ENCODE data around the gene CALN1. TPM values are rescaled to one million over a fixed set of nuclear protein-coding genes. Genes with fewer than 3 reads are reported as not detected.

Gene CALN1
- polyA plus RNA-seq, 3 donors: under 0.01 TPM; not detected in 2

DNA sequence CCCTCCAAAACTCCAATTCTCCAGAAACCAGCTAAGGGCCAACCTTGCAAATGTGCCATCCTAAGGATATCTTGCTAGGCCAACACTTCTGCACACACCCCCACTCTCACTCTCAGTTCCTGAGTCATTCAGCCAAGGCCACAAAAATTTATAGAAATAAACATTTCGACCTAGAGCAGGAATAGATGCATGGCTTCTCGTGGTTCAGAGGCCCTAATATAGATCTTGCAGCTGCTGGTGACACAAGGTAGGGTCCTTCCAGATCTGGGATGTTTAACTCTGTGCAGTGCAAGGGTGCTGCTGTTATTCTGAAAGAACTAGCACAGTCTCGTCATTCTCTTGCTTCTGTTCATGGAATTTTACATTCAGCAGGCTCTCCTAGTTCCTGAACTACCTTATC, 369.3 kb downstream of the CALN1 start:
- H4K20me1 ChIP-seq (ENCODE audit: insufficient read depth, low read length): no peaks in the 10 kb centered on the region
- no peaks in the 10 kb centered on the region for H3K4me1 ChIP-seq (ENCODE audit: control insufficient read depth in 1 of 2, insufficient read depth in 2 of 2, low read length in 2 of 2)
- Mint-ChIP-seq H3K27ac (peak overlapping the region in 1 of 7 donors; percentile 75), H3K36me3 (no peaks in the 10 kb centered on the region), H3K4me3 (no peak overlapping the region), H3K27me3 (ENCODE audit: low read depth in 3 of 3) (peaks cover 0 to 1% (median 0%) of the 10 kb centered on the region in 3 donors), H3K9me3 (peaks cover 0 to 12% (median 6%) of the 10 kb centered on the region in 7 donors), H3K4me1 (peaks cover 3% of the 10 kb centered on the region)
- no peak overlapping the region for H3K4me2 ChIP-seq (replicated peaks; ENCODE audit: extremely low read depth, low read length, poor library complexity, severe bottlenecking)
- no peaks in the 10 kb centered on the region for H3K36me3 ChIP-seq (replicated peaks in 1 of 2; ENCODE audit: control insufficient read depth in 1 of 2, insufficient read depth in 2 of 2, low read length in 2 of 2)
- no peak for DNase-seq
- H2AFZ ChIP-seq (ENCODE audit: insufficient read depth, low read depth, low read length, poor library complexity, severe bottlenecking): no peak overlapping the region
- H3K4me3 ChIP-seq (replicated peaks in 1 of 3; ENCODE audit: low read depth in 2 of 3, low read length in 3 of 3): no peak overlapping the region
- no peak overlapping the region for H3K9ac ChIP-seq (ENCODE audit: insufficient read depth, low read length, poor library complexity, severe bottlenecking)
- H3K27ac ChIP-seq (ENCODE audit: low read depth in 1 of 2, low read length in 2 of 2): no peak overlapping the region
- H3K79me2 ChIP-seq (ENCODE audit: insufficient read depth, low read length): no peaks in the 10 kb centered on the region
- WGBS (ENCODE audit: insufficient coverage): 42% methylated on average over 2 of the region's 3 CpGs
- H3K9me3 ChIP-seq (replicated peaks in 1 of 2; ENCODE audit: control insufficient read depth in 1 of 2, insufficient read depth in 1 of 2, low read length in 2 of 2): peaks cover 0 to 4% of the 10 kb centered on the region in 2 donors
- TF ChIP-seq, protein P1, sequence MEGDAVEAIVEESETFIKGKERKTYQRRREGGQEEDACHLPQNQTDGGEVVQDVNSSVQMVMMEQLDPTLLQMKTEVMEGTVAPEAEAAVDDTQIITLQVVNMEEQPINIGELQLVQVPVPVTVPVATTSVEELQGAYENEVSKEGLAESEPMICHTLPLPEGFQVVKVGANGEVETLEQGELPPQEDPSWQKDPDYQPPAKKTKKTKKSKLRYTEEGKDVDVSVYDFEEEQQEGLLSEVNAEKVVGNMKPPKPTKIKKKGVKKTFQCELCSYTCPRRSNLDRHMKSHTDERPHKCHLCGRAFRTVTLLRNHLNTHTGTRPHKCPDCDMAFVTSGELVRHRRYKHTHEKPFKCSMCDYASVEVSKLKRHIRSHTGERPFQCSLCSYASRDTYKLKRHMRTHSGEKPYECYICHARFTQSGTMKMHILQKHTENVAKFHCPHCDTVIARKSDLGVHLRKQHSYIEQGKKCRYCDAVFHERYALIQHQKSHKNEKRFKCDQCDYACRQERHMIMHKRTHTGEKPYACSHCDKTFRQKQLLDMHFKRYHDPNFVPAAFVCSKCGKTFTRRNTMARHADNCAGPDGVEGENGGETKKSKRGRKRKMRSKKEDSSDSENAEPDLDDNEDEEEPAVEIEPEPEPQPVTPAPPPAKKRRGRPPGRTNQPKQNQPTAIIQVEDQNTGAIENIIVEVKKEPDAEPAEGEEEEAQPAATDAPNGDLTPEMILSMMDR (IDR thresholded peaks at IDR 0.05): no peak
- intact Hi-C loops (cut with micrococcal nuclease): no loop called here
- H3K27me3 ChIP-seq (ENCODE audit: control insufficient read depth in 2 of 2, insufficient read depth in 2 of 2, low read length in 2 of 2): no peaks in the 10 kb centered on the region

DNA sequence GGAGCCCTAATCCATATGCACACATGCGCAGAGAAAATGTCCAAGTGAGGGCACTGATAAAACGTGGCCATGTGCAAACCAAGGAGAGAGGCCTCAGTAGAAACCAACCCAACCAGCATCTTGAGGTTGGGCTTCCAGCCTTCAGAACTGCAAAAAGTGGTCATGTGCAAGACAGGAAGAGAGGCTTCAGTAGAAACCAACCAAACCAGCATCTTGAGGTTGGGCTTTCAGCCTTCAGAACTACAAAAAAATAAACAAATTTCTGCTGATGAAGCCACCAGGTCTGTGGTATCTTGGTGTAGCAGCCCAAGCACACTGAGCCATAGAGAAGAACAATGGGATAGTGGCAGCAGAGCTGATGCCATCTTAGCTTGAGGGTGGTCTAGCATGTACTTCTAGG, 371.5 kb downstream of the CALN1 start:
- TF ChIP-seq, protein P1 (IDR thresholded peaks at IDR 0.05): no peak
- intact Hi-C loops (cut with micrococcal nuclease): no loop called here
- Histone ChIP-seq H3K36me3 (replicated peaks in 1 of 2; ENCODE audit: control insufficient read depth in 1 of 2, insufficient read depth in 2 of 2, low read length in 2 of 2) (no peaks in the 10 kb centered on the region), H3K4me3 (replicated peaks in 1 of 3; ENCODE audit: low read depth in 2 of 3, low read length in 3 of 3) (no peak overlapping the region), H2AFZ (ENCODE audit: insufficient read depth, low read depth, low read length, poor library complexity, severe bottlenecking) (no peak overlapping the region), H3K79me2 (ENCODE audit: insufficient read depth, low read length) (no peaks in the 10 kb centered on the region), H3K9me3 (replicated peaks in 1 of 2; ENCODE audit: control insufficient read depth in 1 of 2, insufficient read depth in 1 of 2, low read length in 2 of 2) (peaks cover 0 to 8% of the 10 kb centered on the region in 2 donors), H3K4me2 (replicated peaks; ENCODE audit: extremely low read depth, low read length, poor library complexity, severe bottlenecking) (no peak overlapping the region), H3K4me1 (ENCODE audit: control insufficient read depth in 1 of 2, insufficient read depth in 2 of 2, low read length in 2 of 2) (peaks cover 7 to 9% of the 10 kb centered on the region in 2 donors), H4K20me1 (ENCODE audit: insufficient read depth, low read length) (no peaks in the 10 kb centered on the region), H3K27ac (ENCODE audit: low read depth in 1 of 2, low read length in 2 of 2) (no peak overlapping the region), H3K27me3 (ENCODE audit: control insufficient read depth in 2 of 2, insufficient read depth in 2 of 2, low read length in 2 of 2) (no peaks in the 10 kb centered on the region), H3K9ac (ENCODE audit: insufficient read depth, low read length, poor library complexity, severe bottlenecking) (no peak overlapping the region)
- Mint-ChIP-seq H3K27ac (no peak overlapping the region), H3K4me3 (no peak overlapping the region), H3K9me3 (peaks cover 0 to 15% (median 9%) of the 10 kb centered on the region in 7 donors), H3K4me1 (peaks cover 19% of the 10 kb centered on the region), H3K27me3 (ENCODE audit: low read depth in 3 of 3) (peaks cover 0 to 3% (median 0%) of the 10 kb centered on the region in 3 donors), H3K36me3 (peaks cover 0 to 4% of the 10 kb centered on the region in 2 donors)
- DNase-seq: no peak
- 86% methylated on average over 1 of the region's 2 CpGs for WGBS (ENCODE audit: insufficient coverage)

All from CD14-positive monocyte (primary cell).